Panc1 (cell line): ENCODE measurements around the gene CHST1.

ENCODE experiments used
- POLR2AphosphoS5 ChIP-seq: IDR thresholded peaks from 2 replicates; pipeline ENCODE4 v1.6.1; 2012; ENCODE audit warnings: mild to moderate bottlenecking, low read depth, low read length, moderate library complexity
- TF ChIP-seq, protein P1 (sequence below): fragments of 450-650 bp; IDR thresholded peaks from 2 replicates; pipeline ENCODE4 v1.5.1; 2017; ENCODE audit warnings: mild to moderate bottlenecking
- TF ChIP-seq, protein P2 (sequence below), 2 experiments: IDR thresholded peaks; 2 replicates each; pipeline ENCODE4 v1.6.1; 2011 to 2012; ENCODE audit warnings: low read depth in 2 of 2, control low read depth in 1 of 2, low read length in 1 of 2, mild to moderate bottlenecking in 1 of 2, moderate library complexity in 1 of 2; ENCODE audit not compliant: insufficient read depth in 1 of 2

DNA sequence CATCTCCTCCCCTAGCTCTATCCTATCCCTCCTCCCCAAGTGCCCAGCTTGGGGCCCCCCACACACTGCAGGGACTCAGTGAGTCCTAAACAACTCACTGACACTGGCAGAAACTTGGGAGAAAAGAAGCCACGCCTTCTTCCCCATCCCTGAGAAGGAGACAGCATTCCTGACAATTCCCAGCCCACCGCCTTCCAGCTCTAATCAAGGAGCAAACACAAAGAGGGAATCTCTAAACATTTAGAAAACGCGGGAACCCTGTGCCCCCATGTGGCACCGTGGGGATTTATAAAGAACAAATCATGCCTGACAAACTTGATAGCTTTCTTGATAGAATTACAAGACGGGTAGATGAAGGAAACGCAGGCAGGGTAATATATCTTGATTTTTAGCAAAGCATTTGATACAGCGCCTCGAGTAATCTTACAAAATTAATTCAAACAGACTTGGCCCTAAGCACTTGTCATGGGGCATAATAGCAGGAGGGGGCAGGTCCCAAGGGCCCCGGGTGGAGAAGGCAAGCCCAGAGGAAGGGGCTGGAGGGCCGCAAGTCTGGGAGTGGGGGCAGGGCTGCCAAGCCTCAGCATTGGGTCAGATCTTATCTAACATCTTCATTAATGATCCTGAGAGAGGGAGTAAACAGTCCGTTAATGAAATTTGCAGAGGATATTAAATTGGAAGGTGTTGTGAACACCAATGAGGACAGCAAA, 4.5 kb downstream of the CHST1 start:
- TF ChIP-seq, protein P1, sequence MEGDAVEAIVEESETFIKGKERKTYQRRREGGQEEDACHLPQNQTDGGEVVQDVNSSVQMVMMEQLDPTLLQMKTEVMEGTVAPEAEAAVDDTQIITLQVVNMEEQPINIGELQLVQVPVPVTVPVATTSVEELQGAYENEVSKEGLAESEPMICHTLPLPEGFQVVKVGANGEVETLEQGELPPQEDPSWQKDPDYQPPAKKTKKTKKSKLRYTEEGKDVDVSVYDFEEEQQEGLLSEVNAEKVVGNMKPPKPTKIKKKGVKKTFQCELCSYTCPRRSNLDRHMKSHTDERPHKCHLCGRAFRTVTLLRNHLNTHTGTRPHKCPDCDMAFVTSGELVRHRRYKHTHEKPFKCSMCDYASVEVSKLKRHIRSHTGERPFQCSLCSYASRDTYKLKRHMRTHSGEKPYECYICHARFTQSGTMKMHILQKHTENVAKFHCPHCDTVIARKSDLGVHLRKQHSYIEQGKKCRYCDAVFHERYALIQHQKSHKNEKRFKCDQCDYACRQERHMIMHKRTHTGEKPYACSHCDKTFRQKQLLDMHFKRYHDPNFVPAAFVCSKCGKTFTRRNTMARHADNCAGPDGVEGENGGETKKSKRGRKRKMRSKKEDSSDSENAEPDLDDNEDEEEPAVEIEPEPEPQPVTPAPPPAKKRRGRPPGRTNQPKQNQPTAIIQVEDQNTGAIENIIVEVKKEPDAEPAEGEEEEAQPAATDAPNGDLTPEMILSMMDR, result no peak
- TF ChIP-seq POLR2AphosphoS5, result no peak
- TF ChIP-seq, protein P2, sequence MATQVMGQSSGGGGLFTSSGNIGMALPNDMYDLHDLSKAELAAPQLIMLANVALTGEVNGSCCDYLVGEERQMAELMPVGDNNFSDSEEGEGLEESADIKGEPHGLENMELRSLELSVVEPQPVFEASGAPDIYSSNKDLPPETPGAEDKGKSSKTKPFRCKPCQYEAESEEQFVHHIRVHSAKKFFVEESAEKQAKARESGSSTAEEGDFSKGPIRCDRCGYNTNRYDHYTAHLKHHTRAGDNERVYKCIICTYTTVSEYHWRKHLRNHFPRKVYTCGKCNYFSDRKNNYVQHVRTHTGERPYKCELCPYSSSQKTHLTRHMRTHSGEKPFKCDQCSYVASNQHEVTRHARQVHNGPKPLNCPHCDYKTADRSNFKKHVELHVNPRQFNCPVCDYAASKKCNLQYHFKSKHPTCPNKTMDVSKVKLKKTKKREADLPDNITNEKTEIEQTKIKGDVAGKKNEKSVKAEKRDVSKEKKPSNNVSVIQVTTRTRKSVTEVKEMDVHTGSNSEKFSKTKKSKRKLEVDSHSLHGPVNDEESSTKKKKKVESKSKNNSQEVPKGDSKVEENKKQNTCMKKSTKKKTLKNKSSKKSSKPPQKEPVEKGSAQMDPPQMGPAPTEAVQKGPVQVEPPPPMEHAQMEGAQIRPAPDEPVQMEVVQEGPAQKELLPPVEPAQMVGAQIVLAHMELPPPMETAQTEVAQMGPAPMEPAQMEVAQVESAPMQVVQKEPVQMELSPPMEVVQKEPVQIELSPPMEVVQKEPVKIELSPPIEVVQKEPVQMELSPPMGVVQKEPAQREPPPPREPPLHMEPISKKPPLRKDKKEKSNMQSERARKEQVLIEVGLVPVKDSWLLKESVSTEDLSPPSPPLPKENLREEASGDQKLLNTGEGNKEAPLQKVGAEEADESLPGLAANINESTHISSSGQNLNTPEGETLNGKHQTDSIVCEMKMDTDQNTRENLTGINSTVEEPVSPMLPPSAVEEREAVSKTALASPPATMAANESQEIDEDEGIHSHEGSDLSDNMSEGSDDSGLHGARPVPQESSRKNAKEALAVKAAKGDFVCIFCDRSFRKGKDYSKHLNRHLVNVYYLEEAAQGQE (IDR thresholded peaks at IDR 0.05; ENCODE audit: insufficient read depth in 1 of 2, low read depth in 2 of 2, low read length in 1 of 2), result no peak
